GM23338 (cell line): ENCODE results near the gene AHNAK.

Experiments
- CREB1 ChIP-seq: fragments of 250-450 bp; sonication (Bioruptor Pico); IDR thresholded peaks from 2 replicates; pipeline ENCODE4 v1.5.0; 2020; ENCODE audit warnings: low read depth, mild to moderate bottlenecking, moderate library complexity
- ETS1 ChIP-seq: IDR thresholded peaks from 2 replicates; pipeline ENCODE4 v1.6.1; 2016; ENCODE audit warnings: antibody characterized with exemption
- EZH2 ChIP-seq: fragments of 200-600 bp; sonication (generic); IDR thresholded peaks from one replicate; pipeline ENCODE4 v1.8.0; 2017; ENCODE audit warnings: antibody characterized with exemption, mild to moderate bottlenecking, low read depth; ENCODE audit not compliant: unreplicated experiment
- EZH2phosphoT487 ChIP-seq: fragments of 200-600 bp; sonication (generic); IDR thresholded peaks from one replicate; pipeline ENCODE4 v1.8.1; 2018; ENCODE audit warnings: antibody characterized with exemption; ENCODE audit not compliant: unreplicated experiment
- JUNB ChIP-seq: IDR thresholded peaks from one replicate; pipeline ENCODE4 v1.6.1; 2016; ENCODE audit warnings: antibody characterized with exemption; ENCODE audit not compliant: unreplicated experiment
- POLR2AphosphoS5 ChIP-seq: IDR thresholded peaks from 2 replicates; pipeline ENCODE4 v1.6.1; 2016; ENCODE audit warnings: antibody characterized with exemption, low read depth
- REST ChIP-seq: IDR thresholded peaks from one replicate; pipeline ENCODE4 v1.6.1; 2018; ENCODE audit warnings: antibody characterized with exemption; ENCODE audit not compliant: unreplicated experiment
- ZNF114 ChIP-seq: fragments of 250-450 bp; sonication (Bioruptor Pico); IDR thresholded peaks from 2 replicates; pipeline ENCODE4 v1.5.0; 2020; ENCODE audit warnings: mild to moderate bottlenecking, moderate library complexity
- ZNF331 ChIP-seq: fragments of 250-450 bp; sonication (Bioruptor Pico); IDR thresholded peaks from 2 replicates; pipeline ENCODE4 v1.5.0; 2020; ENCODE audit warnings: low read depth, mild to moderate bottlenecking, moderate library complexity
- TF ChIP-seq, protein P1 (sequence below), 2 experiments: fragments of 200-600 bp in 1 of 2; sonication (generic) in 1 of 2; conservative IDR thresholded peaks; 2 replicates each; pipeline versions ENCODE4 v1.5.1 to v1.6.1; 2016 to 2017; ENCODE audit warnings: antibody characterized with exemption in 2 of 2, low read depth in 2 of 2, mild to moderate bottlenecking in 2 of 2, moderate library complexity in 1 of 2

DNA sequence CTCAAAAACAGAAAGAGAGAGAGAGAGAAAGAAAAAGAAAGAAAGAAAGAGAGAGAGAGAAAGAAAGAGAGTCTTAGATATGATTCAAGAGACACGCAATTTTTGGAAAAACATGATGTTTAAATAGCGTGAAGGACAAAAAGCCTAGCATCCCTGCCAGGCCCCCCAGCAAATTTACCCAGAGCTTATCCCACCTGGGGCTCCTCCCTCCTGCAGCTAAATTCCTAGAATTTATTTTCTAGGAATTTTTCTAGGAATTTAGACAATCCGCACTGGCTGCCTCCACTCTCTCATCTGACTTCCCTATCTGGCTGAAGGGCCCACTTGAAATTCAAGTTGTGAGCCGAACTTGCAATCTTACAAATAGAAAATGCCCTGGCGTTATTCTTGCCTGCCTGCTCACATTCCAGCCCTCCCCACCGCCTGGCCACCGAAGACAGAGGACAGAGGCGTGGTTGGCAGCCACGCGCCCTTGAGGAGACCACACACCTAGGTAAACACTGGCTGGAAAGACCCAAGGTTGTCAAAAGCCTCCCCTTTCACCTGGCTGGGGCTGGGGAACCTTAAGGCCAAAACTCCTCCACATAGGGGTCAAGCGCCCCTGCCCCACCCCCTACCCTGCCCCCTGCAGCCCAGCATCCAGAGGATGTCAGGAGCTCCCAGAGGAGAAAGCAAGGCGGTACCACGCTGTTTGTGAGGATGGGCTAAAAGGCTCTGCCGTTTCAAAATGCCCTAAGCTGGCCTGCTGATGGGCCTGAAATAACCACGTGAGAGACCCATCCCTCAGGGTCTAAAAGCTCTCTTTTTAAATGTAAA, 42.2 kb downstream of the AHNAK start:
- TF ChIP-seq, protein P1, sequence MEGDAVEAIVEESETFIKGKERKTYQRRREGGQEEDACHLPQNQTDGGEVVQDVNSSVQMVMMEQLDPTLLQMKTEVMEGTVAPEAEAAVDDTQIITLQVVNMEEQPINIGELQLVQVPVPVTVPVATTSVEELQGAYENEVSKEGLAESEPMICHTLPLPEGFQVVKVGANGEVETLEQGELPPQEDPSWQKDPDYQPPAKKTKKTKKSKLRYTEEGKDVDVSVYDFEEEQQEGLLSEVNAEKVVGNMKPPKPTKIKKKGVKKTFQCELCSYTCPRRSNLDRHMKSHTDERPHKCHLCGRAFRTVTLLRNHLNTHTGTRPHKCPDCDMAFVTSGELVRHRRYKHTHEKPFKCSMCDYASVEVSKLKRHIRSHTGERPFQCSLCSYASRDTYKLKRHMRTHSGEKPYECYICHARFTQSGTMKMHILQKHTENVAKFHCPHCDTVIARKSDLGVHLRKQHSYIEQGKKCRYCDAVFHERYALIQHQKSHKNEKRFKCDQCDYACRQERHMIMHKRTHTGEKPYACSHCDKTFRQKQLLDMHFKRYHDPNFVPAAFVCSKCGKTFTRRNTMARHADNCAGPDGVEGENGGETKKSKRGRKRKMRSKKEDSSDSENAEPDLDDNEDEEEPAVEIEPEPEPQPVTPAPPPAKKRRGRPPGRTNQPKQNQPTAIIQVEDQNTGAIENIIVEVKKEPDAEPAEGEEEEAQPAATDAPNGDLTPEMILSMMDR (conservative IDR thresholded peaks at IDR 0.05; ENCODE audit: low read depth in 2 of 2), result no peak
- TF ChIP-seq EZH2phosphoT487, result no peak
- no peak for TF ChIP-seq REST
- TF ChIP-seq EZH2, result no peak
- no peak for TF ChIP-seq CREB1 (CRISPR knock-in tag)
- TF ChIP-seq POLR2AphosphoS5, result no peak
- no peak for TF ChIP-seq ETS1
- no peak for TF ChIP-seq ZNF114 (CRISPR knock-in tag)
- no peak for TF ChIP-seq JUNB
- TF ChIP-seq ZNF331 (CRISPR knock-in tag), result no peak
